ENCODE measurements around the gene ESRRB.

Gene ESRRB

GRCh38 chr14:76547831-76548230, 171.9 kb downstream of the ESRRB start:
- no peak overlapping the region for H3K4me3 ChIP-seq
- DNase-seq (ENCODE audit: low spot score): no peak
- H3K27ac ChIP-seq: no peak overlapping the region
- no peak for TF ChIP-seq CTCF (IDR thresholded peaks at IDR 0.05)

- no peak for TF ChIP-seq CTCF (IDR thresholded peaks at IDR 0.05)
- Histone ChIP-seq H3K4me3 (no peak overlapping the region), H3K27ac (no peak overlapping the region)
- DNase-seq (ENCODE audit: low spot score): no peak
These were observed 174.6 kb downstream of the ESRRB start for GRCh38 chr14:76550534-76550933.

- Histone ChIP-seq H3K4me3 (no peak overlapping the region), H3K27ac (no peak overlapping the region)
- DNase-seq (ENCODE audit: low spot score): no peak
- no peak for TF ChIP-seq CTCF (IDR thresholded peaks at IDR 0.05)
These were observed 175.2 kb downstream of the ESRRB start for GRCh38 chr14:76551116-76551515.
